A673 (cell line): ENCODE measurements around the gene AURKAIP1. TPM values are rescaled to one million over a fixed set of nuclear protein-coding genes. Genes with fewer than 3 reads are reported as not detected.

Experiments used
- BruUV-seq: library from RNA; stranded (reverse); fragments of 400-500 nt; replicated peaks from 2 replicates; lab custom pipeline; 2021; lab: Mats Ljungman, UMichigan
- CTCF ChIA-PET: fragments of 300-600 bp; sonication (Branson Sonifier 250); formaldehyde crosslinking; loops from one replicate; lab custom pipeline; 2022; ENCODE audit warnings: antibody characterized with exemption; lab: Charles Lee
- POLR2A ChIA-PET: fragments of 300-600 bp; sonication (Branson Sonifier 250); formaldehyde crosslinking; loops from one replicate; lab custom pipeline; 2022; ENCODE audit warnings: antibody characterized with exemption; ENCODE audit not compliant: low non-redundant PET; lab: Charles Lee
- DNase-seq: peaks from one replicate; pipeline ENCODE4 v3.0.0-alpha.2; 2015; ENCODE audit warnings: low spot score
- H3K27ac ChIP-seq: fragments of 200-600 bp; sonication (generic); 2 replicates; pipeline ENCODE4 v1.5.1; 2016; ENCODE audit warnings: mixed run types, low read depth, mild to moderate bottlenecking, mixed read lengths, antibody characterized with exemption, low read length; ENCODE audit not compliant: poor library complexity, severe bottlenecking
- H3K27me3 ChIP-seq: fragments of 200-600 bp; sonication (generic); replicated peaks from 2 replicates; pipeline ENCODE4 v1.6.1; 2017; ENCODE audit warnings: mixed run types, low read depth, mild to moderate bottlenecking, mixed read lengths, antibody characterized with exemption, low read length; ENCODE audit not compliant: insufficient read depth, poor library complexity
- H3K36me3 ChIP-seq: fragments of 200-600 bp; sonication (generic); 2 replicates; pipeline ENCODE4 v1.6.1; 2016; ENCODE audit warnings: mixed run types, mild to moderate bottlenecking, mixed read lengths, antibody characterized with exemption, low read length; ENCODE audit not compliant: insufficient read depth, poor library complexity, severe bottlenecking
- H3K4me1 ChIP-seq: fragments of 200-600 bp; sonication (generic); 2 replicates; pipeline ENCODE4 v1.6.1; 2017; ENCODE audit warnings: mixed run types, mild to moderate bottlenecking, mixed read lengths, antibody characterized with exemption, low read length; ENCODE audit not compliant: insufficient read depth, poor library complexity, severe bottlenecking
- H3K4me3 ChIP-seq: fragments of 200-600 bp; sonication (generic); 2 replicates; pipeline ENCODE4 v1.5.1; 2016; ENCODE audit warnings: low read depth, mixed run types, mild to moderate bottlenecking, mixed read lengths, low read length; ENCODE audit not compliant: poor library complexity, severe bottlenecking
- H3K9me3 ChIP-seq: fragments of 200-600 bp; sonication (generic); 2 replicates; pipeline ENCODE4 v1.6.1; 2016; ENCODE audit warnings: mixed run types, low read depth, mild to moderate bottlenecking, mixed read lengths, antibody characterized with exemption, low read length; ENCODE audit not compliant: poor library complexity, severe bottlenecking
- EZH2 ChIP-seq: fragments of 200-600 bp; sonication (generic); IDR thresholded peaks from 2 replicates; pipeline ENCODE4 v1.6.1; 2017; ENCODE audit warnings: borderline replicate concordance, low read depth, mild to moderate bottlenecking, mixed read lengths, antibody characterized with exemption, low read length; ENCODE audit not compliant: poor library complexity, severe bottlenecking
- intact Hi-C: fragments of 100-400 bp; cut with micrococcal nuclease; formaldehyde crosslinking; loops from one replicate; pipeline ENCODE4 v1.10.0; 2022; ENCODE audit not compliant: unreplicated experiment
- total RNA-seq: library from RNA; stranded (reverse); gene quantifications from 2 replicates; pipeline ENCODE4 v1.2.3, GENCODE V29; 2021
- TF ChIP-seq, protein P1 (sequence below): fragments of 300-800, 200-600 bp; sonication (generic); conservative IDR thresholded peaks from 2 replicates; pipeline ENCODE4 v1.5.1; 2017; ENCODE audit warnings: low read depth, mild to moderate bottlenecking, antibody characterized with exemption, low read length, moderate library complexity, mixed read lengths

AURKAIP1 gene
- total RNA-seq, 1 experiment from 2014 or later: 172 TPM

DNA sequence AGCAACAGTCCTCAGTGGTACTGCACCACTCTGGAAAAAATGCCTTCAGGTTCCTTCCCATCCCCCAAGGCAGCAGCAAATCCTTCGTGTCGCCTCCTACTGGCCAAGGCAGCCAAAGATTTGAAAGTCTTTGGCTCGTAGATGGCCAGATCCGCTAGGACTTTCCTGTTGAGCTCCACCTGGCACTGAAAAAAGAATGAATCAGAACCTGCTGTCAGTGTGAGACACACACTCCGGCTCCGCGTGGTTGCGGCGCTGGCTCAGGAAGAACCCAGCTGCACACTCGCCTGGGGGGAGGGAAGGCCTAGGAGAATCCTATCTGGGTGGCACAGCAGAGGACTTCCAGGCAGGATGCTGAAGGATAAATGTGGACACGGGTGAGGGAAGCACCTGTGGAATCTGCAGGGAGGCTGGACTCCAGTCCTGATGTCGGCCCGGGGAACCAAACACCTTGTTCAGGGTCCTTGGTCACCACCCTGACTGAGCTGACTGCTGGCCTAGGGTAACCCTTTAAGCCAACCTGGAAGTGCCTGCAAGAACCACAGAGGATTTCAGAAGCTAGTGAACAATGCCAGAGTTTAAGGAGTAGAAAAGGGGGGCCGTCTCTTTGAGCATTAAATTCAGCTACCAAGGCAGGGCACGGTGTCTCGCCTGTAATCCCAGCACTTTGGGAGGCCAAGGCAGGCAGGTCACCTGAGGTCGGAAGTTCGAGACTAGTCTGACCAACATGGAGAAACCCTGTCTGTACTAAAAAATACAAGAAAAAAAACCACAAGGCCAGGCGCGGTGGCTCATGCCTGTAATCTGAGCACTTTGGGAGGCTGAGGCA is 27.3 kb upstream of the AURKAIP1 start:
- Histone ChIP-seq H3K4me3 (no peak overlapping the region), H3K27ac (no peak overlapping the region), H3K4me1 (peaks cover 19% of the 10 kb centered on the region), H3K27me3 (no peaks in the 10 kb centered on the region), H3K36me3 (peaks cover 57% of the 10 kb centered on the region), H3K9me3 (no peaks in the 10 kb centered on the region)
- POLR2A ChIA-PET: interaction anchor here (0.6 kb wide), 1 partner anchor 463 kb away, joined by 3 read pairs; no protein-coding TSS in a partner anchor
- no peak for TF ChIP-seq EZH2
- TF ChIP-seq, protein P1, sequence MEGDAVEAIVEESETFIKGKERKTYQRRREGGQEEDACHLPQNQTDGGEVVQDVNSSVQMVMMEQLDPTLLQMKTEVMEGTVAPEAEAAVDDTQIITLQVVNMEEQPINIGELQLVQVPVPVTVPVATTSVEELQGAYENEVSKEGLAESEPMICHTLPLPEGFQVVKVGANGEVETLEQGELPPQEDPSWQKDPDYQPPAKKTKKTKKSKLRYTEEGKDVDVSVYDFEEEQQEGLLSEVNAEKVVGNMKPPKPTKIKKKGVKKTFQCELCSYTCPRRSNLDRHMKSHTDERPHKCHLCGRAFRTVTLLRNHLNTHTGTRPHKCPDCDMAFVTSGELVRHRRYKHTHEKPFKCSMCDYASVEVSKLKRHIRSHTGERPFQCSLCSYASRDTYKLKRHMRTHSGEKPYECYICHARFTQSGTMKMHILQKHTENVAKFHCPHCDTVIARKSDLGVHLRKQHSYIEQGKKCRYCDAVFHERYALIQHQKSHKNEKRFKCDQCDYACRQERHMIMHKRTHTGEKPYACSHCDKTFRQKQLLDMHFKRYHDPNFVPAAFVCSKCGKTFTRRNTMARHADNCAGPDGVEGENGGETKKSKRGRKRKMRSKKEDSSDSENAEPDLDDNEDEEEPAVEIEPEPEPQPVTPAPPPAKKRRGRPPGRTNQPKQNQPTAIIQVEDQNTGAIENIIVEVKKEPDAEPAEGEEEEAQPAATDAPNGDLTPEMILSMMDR: peak; percentile 75
- peak; percentile 76 for DNase-seq
- no TSS peak for BruUV-seq
- CTCF ChIA-PET: interaction anchor here (0.7 to 1.0 kb wide), 2 partner anchors 24 to 33 kb away, joined by 3 to 4 read pairs; no protein-coding TSS in a partner anchor
- intact Hi-C loops: no loop called here

DNA sequence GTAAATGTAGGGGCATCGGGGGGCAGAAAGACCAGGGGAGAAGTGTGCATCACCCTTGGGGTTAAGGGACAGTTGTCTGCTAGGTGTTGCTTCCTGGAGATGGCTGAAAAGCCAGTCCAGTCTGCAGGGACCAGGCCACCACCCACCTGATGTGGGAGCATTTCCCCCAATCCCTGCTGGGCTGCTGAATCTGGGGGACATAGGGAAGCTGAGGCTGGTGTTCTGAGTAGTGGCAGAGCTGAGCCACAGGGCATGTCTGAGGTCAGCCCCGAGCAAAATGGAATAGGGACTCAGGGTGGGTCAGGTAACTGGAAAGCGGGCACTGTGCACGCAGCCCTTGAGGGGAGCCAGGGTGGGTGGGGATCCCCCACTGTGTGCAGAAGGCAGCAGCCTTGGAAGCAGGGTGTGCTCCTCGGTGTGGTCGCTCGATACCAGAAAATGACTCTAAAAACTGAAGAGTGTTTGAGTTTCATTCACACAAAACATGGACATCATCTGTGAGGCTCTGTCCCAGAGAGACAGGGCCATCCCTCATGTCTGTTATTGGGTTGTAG is 26.5 kb upstream of the AURKAIP1 start:
- CTCF ChIA-PET: no interaction called here
- H3K27ac ChIP-seq: no peak overlapping the region
- TF ChIP-seq, protein P1: no peak
- no peak for TF ChIP-seq EZH2
- DNase-seq: no peak
- intact Hi-C loops: no loop called here
- peaks cover 64% of the 10 kb centered on the region for H3K36me3 ChIP-seq
- H3K4me3 ChIP-seq: no peak overlapping the region
- no TSS peak for BruUV-seq
- peaks cover 21% of the 10 kb centered on the region for H3K4me1 ChIP-seq
- POLR2A ChIA-PET: no interaction called here
- H3K9me3 ChIP-seq: no peaks in the 10 kb centered on the region
- H3K27me3 ChIP-seq: no peaks in the 10 kb centered on the region

DNA sequence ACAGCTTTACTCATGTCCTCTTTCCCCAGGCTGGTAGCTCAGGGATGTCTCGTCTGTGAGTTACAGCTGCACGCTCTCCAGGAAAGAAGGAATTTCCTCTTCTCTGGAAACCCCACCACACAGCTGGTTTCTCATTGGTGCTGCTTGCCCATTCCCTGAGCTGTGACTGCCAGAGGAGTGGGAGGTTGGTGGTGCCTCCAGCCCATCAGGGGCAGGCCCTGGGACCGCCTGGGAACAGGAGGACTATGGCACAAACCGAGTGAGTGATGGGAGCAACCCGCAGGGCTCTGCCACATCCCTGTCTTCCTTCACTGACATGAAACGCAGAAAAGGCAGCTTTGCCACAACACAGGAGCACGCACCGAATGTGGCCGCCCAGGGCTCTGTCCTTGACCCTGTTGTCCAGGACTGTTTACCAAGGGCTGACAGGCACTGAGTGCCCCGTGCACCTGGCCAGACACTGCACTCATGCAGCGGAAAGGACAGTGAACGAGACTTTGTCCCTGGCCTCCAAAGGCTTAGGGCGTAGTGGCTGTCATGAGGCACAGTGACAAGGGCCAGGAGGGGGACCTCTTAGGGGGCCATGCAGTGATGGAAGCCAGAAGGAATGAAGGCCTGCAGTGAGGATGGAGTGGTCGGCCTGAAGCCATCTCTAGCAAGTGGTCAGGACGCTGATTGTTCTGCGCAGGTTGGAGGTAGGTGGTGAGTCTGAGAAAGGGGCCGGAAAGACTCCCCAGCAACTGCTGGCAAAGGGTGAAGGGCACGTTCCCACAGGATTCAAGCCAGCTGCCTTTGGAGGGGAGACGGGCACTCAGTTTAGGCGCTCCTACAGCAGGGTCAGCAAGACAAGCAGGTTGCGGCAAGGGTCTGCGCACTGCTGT is 25.8 kb upstream of the AURKAIP1 start:
- intact Hi-C loops: no loop called here
- no peak for TF ChIP-seq EZH2
- TF ChIP-seq, protein P1: no peak
- Histone ChIP-seq H3K27ac (peak overlapping the region; percentile 97), H3K4me3 (peak overlapping the region; percentile 97), H3K27me3 (no peaks in the 10 kb centered on the region), H3K4me1 (peaks cover 17% of the 10 kb centered on the region), H3K36me3 (peaks cover 63% of the 10 kb centered on the region), H3K9me3 (no peaks in the 10 kb centered on the region)
- POLR2A ChIA-PET: interaction anchor here (0.6 kb wide), 1 partner anchor 12 kb away, joined by 6 read pairs; no protein-coding TSS in a partner anchor
- DNase-seq: no peak
- no TSS peak for BruUV-seq
- CTCF ChIA-PET: interaction anchor here (0.6 kb wide), 1 partner anchor 31 kb away, joined by 3 read pairs; no protein-coding TSS in a partner anchor
